ENCODE results near the gene FBXO28. TPM values are rescaled to one million over a fixed set of nuclear protein-coding genes. Genes with fewer than 3 reads are reported as not detected.

The FBXO28 gene
- total RNA-seq, 3 donors from 2014 or later, result 23.9 to 50.5 (median 26.2) TPM

- Histone ChIP-seq H3K36me3 (no peaks in the 10 kb centered on the region), H3K27me3 (no peaks in the 10 kb centered on the region), H3K4me1 (no peaks in the 10 kb centered on the region), H3K9me3 (no peaks in the 10 kb centered on the region), H3K27ac (no peak overlapping the region), H3K4me3 (no peak overlapping the region)
- TF ChIP-seq POLR2A (IDR thresholded peaks at IDR 0.05) (no peak), POLR2AphosphoS5 (IDR thresholded peaks at IDR 0.05) (no peak), CTCF (IDR thresholded peaks at IDR 0.05) (no peak)
- no peak for DNase-seq (ENCODE audit: low spot score in 2 of 2)
- intact Hi-C loops (cut with DNase I; ENCODE audit: low total_unique reads), result no loop called here
These were observed 74.4 kb downstream of the FBXO28 start for GRCh38 chr1:224188286-224188685.

- no peak for TF ChIP-seq POLR2AphosphoS5 (IDR thresholded peaks at IDR 0.05)
- no peak for TF ChIP-seq CTCF (IDR thresholded peaks at IDR 0.05)
- no peak for TF ChIP-seq POLR2A (IDR thresholded peaks at IDR 0.05)
- DNase-seq (ENCODE audit: low spot score in 2 of 2), result no peak
- H3K4me3 ChIP-seq, result no peak overlapping the region
- no peaks in the 10 kb centered on the region for H3K4me1 ChIP-seq
- H3K9me3 ChIP-seq, result no peaks in the 10 kb centered on the region
- intact Hi-C loops (cut with DNase I; ENCODE audit: low total_unique reads), result no loop called here
- no peak overlapping the region for H3K27ac ChIP-seq
- H3K27me3 ChIP-seq, result no peaks in the 10 kb centered on the region
- H3K36me3 ChIP-seq, result no peaks in the 10 kb centered on the region
These were observed 75.7 kb downstream of the FBXO28 start for GRCh38 chr1:224189561-224189960.

- H3K4me3 ChIP-seq, result no peak overlapping the region
- no peaks in the 10 kb centered on the region for H3K27me3 ChIP-seq
- H3K27ac ChIP-seq, result no peak overlapping the region
- DNase-seq (ENCODE audit: low spot score in 2 of 2), result no peak
- no peak for TF ChIP-seq CTCF (IDR thresholded peaks at IDR 0.05)
- no peak for TF ChIP-seq POLR2AphosphoS5 (IDR thresholded peaks at IDR 0.05)
- TF ChIP-seq POLR2A (IDR thresholded peaks at IDR 0.05), result no peak
- H3K36me3 ChIP-seq, result no peaks in the 10 kb centered on the region
- no peaks in the 10 kb centered on the region for H3K4me1 ChIP-seq
- H3K9me3 ChIP-seq, result no peaks in the 10 kb centered on the region
- intact Hi-C loops (cut with DNase I; ENCODE audit: low total_unique reads), result no loop called here
These were observed 78.3 kb downstream of the FBXO28 start for GRCh38 chr1:224192082-224192788.

GRCh38 chr1:224193319-224193966 is 79.5 kb downstream of the FBXO28 start:
- Histone ChIP-seq H3K36me3 (no peaks in the 10 kb centered on the region), H3K9me3 (no peaks in the 10 kb centered on the region), H3K27me3 (no peaks in the 10 kb centered on the region), H3K27ac (no peak overlapping the region), H3K4me1 (peaks cover 0 to 4% of the 10 kb centered on the region in 2 donors), H3K4me3 (no peak overlapping the region)
- no peak for DNase-seq (ENCODE audit: low spot score in 2 of 2)
- TF ChIP-seq POLR2A (IDR thresholded peaks at IDR 0.05) (no peak), POLR2AphosphoS5 (IDR thresholded peaks at IDR 0.05) (no peak), CTCF (IDR thresholded peaks at IDR 0.05) (no peak)
- intact Hi-C loops (cut with DNase I; ENCODE audit: low total_unique reads), result no loop called here

Measured in breast epithelium (tissue), 4 donors.